GM19035 (cell line): ENCODE data around the gene FBP2.
"Not testable (repeated sequence)": the region's sequence is repeated elsewhere in the genome, so short reads cannot be mapped to it uniquely, and the experiment has no call there.

Source experiments
- ATAC-seq: cut with Tn5 transposase; IDR thresholded peaks from one replicate; pipeline ENCODE4 v1.9.1; 2021; ENCODE audit not compliant: unreplicated experiment

The FBP2 gene

DNA sequence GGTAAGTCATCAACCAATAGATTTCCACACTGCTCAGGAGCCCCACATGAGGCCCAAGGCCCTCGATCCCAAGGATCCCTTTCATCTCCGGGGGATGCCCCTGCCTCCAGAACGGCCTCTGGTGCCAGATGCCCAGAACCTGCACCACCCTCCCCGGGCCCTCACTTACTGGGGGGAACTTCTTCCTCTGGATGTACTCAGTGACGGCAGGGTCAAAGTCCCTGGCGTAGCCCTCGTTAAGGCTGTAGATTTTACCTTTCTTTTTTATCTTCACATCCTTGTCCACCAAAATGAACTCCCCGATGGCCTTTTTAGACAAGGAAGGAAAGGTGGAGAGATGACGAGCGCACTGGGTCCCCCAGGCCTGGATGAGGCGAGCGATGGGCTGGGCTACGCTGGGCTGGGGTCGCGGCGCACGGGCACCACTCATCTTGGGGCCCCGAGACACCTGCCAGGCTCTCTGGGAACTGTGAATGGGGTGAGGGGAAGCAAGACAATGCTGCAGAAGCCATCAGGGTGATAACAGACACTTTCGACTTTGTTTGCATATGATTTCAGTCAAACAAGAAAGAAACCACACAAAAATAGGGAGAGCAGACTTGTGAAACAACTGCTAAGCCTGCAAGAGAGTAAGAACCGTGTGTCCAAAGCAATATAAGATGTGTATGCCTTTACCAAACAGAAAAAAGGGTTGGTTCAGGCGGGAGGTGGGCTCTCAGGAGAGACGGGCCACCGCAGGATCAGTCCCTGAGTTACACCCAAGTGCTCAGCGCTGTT is 13.2 kb upstream of the FBP2 start:
- ATAC-seq = no peak

DNA sequence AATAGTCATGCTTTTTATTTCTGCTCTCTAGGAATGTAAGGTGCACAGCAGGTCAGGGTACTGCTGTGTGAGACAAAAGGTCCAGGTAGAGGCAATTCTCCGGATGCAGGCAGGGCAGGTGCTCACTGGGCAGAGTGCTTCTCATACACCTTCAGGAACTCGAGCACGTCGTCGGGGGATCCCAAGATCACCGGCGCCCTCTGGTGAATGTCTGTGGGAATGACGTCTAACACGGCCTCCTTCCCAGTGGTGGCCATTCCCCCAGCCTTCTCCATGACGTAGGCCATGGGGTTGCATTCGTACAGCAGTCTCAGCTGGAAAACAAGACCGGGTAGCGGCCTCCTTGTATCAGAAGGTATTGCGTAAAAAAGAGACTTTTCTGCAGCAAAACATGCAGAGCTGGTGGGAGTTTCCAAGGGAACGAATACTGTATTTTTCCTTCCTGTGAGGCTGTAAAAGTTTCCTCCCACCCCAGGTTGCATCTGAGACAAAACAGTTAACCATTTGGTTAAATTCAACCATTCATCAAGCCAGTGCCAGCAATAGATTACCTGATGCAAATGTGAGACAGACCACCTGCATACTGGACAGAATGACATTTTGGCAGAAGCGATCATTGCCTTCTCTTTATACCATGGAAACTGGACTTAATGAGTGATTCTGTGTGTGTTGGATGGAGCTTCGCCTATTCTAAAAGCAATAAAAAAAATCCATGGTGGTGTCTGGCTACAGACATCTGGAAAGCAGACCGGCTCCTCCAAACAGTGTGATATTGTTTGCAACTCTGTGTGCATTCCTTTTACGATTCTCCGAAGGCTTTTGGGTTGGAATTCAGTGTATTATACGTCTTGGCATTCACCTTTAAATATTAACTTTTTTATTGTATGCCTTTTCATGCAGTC is 9.9 kb upstream of the FBP2 start:
- ATAC-seq = no peak

DNA sequence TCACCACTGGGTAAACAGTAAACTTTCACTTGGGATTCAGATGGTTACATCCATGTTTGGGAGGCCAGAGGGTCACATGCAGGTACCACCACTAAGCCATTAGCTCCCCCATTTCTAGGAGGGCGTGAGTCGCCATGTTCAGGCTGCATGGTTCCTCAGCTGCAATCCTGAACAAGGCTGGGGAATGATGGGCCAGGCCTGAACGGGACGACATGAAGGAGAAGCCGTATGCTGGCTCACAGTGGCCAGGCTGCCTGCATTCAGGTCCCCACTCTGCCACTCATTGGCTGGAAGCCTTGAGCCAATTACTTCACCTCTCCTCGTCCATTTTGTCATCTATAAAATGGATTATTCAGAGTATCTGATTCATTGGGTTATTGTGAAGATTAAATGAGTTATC is 9.0 kb upstream of the FBP2 start:
- ATAC-seq = no peak

DNA sequence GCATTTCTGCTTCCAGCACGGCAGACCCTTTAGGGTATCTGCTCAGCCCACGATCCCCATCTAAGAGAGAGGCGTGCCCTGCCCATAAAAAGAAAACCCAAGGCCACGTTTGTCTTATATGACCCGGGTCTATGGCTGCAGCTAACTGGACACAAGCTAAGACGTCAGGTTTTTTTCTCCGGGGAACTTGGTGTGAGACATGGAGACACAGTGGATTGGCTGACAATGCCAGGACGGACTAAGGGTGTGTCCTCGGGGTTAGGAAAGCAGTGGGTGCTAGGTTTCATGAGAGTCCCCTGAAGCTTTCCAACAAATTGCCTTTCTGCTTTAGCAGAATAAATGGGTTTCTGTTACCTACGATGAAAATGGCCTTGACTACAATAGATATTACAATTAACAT is 7.1 kb upstream of the FBP2 start:
- ATAC-seq = no peak

DNA sequence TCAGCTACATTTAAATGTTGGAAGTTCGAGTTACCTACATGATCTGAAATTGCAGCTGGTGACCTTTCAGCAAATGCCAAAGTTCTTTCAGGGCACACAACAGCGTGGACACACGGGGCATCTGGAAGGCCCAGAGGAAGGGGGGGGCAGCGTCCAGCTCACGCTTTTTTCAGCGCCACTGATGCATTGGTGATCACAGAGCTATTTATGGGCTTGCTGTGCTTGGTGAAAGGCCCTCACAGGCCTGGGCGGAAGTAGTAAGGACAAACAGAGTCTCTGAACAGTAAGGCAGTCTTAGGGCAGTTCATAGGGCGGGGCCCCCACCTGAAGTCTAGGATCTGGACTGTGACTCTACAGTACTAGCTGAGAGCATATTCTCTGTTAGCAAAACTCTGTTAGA is 6.6 kb upstream of the FBP2 start:
- no peak for ATAC-seq

DNA sequence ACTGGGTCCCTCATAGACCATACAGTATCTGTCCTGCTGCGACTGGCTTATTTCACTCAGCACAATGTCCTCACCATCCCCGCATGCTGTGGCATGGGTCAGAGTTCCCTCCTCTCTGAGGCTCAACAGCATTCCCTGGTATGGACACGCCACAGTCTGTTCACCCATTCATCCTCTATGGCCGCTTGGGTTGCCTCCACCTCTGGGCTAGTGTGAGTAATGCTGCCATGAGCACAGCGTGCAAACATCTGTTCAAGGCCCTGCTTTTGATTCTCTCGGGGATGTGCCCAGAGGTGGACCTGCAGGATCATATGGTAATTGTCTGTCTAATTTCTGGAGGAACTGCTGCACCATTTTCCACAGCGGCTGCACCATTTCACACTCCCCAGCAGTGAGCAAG is 5.5 kb upstream of the FBP2 start:
- no peak for ATAC-seq

DNA sequence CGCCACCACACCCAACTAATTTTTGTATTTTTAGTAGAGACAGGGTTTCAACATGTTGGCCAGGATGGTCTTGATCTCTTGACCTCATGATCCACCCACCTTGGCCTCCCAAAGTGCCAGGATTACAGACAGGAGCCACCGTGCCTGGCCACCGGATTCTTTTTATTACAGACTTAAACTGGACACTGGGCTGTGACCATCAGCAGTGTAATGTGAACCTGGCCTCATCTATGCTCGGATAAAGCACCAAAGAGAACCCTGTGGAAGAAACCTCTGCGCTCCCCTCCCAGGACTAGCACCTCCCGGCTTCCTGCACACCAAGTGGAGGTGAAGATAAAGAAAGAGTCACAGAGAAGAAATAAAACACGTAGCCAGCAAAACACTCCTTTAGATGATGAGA is 941 bp downstream of the FBP2 start:
- ATAC-seq = not testable (repeated sequence)

DNA sequence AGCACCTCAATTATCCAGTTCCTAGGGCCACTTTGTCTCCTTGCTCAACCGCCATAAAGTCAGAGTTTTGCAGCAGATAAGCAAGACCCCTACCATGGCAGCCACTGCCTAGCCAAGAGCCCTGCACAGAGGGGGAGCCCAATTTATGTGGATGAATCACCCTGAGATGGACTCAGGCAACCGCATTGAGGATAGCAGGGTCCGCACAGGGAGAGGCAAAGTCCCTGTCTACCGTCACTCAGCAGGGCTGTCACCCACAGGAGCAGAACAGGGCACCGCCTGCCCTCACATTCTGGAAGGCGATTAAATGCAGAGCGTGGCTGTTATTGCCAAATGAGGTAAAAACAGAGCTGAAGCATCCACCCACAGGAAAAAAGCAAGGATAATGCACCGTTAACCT is 1.7 kb downstream of the FBP2 start:
- no peak for ATAC-seq

DNA sequence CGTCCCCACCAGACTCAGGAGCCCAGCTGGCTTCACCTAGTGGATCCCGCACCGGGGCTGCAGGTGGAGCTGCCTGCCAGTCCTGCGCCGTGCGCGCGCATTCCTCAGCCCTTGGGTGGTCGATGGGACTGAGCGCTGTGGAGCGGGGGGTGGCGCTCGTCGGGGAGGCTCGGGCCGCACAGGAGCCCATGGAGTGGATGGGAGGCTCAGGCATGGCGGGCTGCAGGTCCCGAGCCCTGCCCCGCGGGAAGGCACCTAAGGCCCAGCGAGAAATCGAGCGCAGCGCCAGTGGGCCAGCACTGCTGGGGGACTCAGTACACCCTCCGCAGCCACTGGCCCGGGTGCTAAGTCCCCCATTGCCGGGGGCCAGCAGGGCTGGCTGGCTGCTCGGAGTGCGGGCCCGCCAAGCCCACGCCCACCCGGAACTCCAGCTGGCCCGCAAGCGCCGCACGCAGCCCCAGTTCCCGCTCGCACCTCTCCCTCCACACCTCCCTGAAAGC is 2.5 kb downstream of the FBP2 start:
- ATAC-seq = not testable (repeated sequence)

DNA sequence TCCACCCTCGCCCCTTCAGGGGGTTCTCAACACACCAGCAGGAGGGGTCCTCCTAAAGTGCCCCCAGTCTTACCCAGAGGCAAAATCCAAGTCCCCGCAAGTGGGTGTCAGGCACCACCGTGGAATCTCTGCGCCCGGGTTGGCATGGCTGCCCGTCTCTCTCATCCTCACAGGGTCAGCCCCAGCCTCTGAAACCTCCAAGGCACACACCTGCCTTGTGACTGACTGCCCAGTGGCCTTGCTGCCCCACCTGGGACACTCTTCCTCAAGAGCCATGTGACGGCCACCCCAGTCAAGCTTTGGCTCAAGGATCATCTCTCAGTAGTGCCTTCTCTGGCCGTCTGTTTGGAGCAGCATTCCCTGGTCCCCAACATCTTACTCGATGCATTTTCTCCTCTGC is 4.9 kb downstream of the FBP2 start:
- no peak for ATAC-seq

DNA sequence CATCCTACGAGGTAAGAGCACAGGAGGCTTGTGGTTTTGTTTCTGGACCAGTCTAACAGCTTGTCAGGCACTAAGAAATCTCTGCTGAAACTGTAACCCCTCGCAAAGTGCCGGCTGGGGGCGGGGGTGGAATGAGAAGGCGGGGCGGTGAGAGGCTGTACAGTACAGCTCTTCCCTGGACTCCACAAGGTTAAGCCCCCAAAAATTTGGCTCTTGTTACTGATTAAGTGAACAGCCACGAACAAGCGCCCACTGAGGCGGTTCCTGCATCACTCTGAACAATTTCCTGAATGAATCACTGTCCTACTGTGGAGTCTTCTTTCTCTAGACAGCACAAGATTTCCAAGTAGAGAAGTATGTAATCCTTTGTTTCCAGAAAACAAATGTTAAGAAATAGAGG is 6.8 kb downstream of the FBP2 start:
- no peak for ATAC-seq

DNA sequence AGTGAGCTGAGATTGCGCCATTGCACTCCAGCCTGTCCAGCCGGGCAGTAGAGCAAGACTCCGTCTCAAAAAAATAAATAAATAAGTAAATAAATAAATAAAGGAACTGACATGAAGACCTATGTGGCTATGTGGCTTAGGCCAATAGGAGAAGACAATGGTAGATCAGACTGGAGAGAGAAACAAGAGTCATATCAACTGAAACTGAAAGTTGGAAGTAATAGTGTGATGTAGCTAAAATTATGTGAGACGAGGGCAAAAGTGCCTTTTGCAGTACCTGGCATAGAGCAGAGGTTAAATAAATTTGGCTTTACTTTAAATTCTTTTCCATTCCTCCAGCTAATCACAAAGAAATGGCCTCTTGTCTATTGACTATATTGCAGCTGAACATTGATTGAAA is 7.3 kb downstream of the FBP2 start:
- no peak for ATAC-seq

DNA sequence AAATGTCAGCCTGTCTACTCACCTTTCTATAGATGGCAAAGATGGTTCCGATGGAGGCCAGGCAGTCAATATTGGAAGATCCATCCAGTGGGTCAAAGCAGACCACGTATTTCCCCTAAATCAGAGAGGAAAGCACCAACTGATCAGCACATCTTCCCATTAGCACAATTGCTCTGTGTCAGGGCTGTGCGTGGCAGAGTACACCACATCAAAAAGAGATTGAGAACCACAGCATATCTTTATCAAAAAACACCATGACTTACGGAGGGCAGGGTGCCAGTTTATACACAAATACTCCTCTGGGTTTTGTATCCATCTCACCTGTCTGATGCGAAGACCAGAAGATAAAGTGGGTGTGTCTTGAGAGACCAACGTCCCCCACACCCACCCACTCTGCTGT is 9.1 kb downstream of the FBP2 start:
- no peak for ATAC-seq

DNA sequence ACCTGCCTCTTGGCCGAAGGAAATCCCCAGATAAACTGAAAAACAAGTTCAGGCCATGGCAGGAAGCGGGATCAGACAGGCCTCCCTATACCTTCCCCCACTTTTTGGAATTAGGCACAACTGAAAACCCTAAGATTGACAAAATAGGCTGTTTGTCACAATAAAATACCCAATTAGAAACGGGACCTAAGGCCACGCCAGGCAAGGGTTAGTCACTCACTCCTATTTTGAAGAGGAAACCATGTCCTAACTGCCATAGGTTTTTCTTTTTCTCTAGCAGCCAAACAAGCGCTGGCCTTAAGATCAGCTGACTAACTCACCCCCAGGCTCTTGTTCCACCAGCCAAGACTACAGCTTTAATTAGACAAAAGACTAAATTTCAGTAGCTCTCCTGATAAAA is 11.9 kb downstream of the FBP2 start:
- ATAC-seq = no peak

DNA sequence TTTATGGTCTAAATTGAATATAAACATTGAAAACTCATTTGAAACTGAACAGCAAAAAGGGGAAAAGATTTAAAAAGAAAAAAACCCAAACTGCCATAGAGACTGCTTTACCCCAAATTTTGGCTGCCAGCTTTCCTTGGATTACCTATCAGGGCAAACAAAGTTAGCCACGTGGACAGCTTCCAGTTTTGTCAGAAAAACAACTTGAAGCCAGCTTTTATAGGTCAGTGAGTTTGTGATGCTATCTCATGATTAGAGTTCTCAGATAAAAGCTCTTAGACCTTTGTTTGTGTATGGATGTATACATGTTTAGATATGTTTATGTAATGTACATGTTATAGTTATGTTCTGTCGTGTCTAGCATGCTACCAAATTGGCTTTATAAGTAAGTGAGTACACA is 16.1 kb downstream of the FBP2 start:
- no peak for ATAC-seq

DNA sequence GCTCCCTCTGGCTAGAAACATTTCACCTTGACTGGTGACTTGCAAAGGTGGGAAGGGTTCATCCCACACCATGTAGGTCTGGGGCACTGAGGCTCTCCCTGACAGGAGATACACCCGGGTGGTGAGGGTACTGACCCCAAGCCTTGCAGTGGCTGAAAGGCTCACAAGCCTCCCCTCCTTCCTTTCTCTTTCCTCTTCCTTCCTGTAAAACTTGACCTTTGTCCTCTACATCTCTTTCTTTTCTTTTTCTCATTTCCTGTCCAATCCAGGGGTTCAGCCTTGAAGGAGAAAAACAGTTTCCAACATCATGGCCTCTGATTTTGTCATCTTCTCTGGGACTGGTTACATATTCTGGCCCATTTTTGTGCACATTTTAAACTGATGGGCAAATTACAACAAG is 16.6 kb downstream of the FBP2 start:
- ATAC-seq = no peak

DNA sequence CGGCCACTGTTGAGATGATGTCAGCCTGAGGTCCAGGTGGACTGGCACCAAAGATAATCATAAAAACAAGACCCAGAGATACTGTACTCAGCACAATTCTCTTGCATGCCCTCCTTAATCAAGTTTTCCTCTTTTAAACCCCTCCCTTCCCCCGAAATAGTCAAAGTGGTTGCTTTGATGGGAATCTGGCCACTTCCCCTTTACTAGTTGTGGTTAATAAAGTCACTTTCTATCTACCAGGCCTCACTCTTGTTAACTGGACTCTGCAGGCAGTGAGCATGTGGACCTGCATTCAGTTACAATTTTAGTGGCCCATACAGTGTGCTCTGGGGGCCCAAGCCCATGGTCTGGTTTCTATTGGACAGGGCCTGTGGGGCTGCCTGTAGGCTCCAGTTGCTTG is 17.5 kb downstream of the FBP2 start:
- ATAC-seq = no peak

DNA sequence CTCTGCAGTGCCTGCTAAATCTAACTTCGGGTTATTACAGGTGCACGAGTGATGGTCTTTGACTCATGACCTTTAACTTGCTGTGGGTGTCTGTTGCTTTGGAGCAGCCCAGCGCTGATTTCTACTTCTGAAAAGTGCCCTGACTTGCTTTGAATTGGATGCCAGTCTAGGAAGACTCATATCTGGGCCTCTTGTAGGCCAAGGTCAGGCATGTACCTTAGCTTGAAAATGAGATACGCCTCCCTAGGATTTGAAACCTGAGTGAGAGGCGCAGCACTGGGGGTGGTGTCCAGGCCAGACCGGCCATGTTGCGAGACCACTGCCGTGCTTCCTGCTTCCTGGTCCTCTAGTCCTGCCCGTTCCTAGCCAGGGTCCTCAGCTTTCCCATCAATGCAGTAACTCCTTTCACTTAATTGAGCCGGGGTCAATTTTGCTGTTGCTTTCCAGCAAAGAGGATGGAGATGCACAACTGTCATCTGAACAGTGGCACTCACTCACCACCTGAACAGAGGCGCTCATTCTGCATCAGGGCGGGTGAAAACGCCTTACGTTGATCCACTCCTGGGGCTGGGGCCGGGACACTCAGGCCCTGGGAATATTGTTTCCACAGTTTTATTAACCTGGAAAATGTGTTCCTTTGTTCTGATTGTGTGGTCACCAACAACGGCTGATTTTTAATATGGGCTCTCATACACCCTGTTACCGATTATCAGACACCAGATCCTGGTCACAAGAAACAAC is 24.5 kb downstream of the FBP2 start:
- no peak for ATAC-seq

DNA sequence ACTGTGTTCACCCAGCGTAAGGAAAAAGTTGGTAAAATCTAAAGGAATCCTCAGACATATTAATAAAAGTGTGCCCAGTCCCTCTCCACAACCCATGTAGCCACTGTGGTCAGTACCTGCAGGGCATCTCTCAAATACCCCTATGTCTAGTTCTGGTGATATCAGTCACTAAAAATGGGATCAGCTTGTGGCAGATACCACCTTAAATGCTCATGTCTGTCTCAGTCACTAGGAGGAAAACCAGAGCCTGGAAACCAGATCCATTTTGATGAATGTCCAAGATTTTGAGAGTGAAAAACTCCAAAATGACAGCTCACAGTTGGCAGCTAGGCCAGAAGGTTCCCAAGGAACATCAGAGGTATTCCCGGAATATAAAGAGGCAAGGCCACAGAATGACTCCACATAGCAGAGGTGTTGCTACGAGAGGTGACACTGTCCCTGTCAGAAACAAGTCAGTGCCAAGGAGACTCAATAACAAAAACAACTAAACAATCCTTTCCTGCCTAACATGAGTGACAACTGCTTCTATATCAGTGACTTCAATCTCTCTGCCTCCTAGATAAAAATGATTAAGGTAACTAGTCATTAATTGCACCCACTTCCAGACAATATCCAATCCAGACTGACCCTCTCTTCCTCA is 25.3 kb downstream of the FBP2 start:
- ATAC-seq = no peak

DNA sequence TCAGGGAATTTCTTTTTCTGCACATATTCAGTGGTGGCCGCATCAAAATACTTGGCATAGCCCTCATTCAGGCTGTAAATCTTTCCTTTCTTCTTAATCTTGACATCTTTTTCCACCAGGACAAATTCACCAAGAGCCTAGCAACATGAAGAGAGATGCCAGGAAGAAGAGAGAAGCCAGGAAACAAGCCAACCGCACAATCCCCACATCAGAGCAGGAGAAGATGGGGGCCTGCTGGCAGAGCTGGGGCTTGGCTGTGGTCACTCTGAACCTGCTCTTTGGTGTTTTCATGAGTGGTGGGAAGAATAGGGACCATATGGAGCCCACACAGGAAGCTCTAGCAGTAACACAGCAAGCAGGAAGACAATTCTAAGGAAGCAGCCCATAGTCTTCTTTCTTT is 26.4 kb downstream of the FBP2 start:
- ATAC-seq = no peak

DNA sequence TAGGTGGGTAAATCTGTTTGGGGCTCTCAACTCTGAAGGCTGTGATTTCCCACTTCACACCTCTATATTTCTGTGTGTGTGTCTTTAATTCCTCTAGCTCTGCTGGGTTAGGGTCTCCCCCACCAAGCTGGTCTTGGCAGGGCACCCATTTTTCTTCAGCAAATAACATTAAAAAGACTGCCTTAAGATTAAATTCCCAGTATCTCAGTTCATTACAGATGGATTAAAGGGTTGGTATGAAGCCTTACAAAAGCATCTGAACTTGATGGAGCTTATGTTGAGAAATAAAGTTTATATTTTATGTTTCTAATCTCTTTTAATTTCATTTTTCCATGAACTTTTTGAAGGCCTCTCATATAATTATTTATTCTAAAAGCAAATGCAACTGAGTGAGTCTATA is 27.1 kb downstream of the FBP2 start:
- ATAC-seq = no peak
